ENCODE data around the gene PGA3.
"Not testable (repeated sequence)": the region's sequence is repeated elsewhere in the genome, so short reads cannot be mapped to it uniquely, and the experiment has no call there.

DNA sequence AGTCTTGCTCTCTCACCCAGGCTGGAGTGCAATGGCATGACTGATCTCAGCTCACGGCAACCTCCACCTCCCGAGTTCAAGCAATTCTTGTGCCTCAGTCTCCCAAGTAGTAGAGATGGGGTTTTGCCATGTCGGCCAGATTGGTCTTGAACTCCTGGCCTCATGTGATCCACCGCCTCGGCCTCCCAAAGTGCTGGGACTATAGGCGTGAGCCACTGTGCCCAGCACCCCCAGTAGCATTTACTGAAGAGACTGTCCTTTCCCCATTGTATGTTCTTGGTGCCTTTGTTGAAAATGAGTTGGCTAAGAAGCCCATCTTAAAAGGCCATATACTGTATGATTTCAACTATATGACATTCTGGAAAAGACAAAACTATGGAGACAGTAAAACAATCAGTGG lies 23.1 kb upstream of the PGA3 start:
- TF ChIP-seq SUZ12 (IDR thresholded peaks at IDR 0.05; ENCODE audit: extremely low read depth, insufficient read depth, insufficient read length); YY1 (IDR thresholded peaks at IDR 0.05; ENCODE audit: insufficient read depth, insufficient read length): not testable (repeated sequence)

All from NT2/D1 (cell line).